Measurements from ENCODE around the gene ZNF655.

- TF ChIP-seq CTCF (conservative IDR thresholded peaks at IDR 0.05 in 1 of 2, IDR thresholded peaks at IDR 0.05 in 1 of 2; ENCODE audit: extremely low read depth in 1 of 2, insufficient read depth in 1 of 2, low read depth in 1 of 2, low read length in 2 of 2): no peak
- no peak for TF ChIP-seq EZH2 (IDR thresholded peaks at IDR 0.05; ENCODE audit: borderline replicate concordance, low read length)
These were observed 64.8 kb downstream of the ZNF655 start for GRCh38 chr7:99623091-99623693.
